ENCODE data around the gene TCP1.

GRCh38 chr6:159828074-159828473 lies 38.7 kb upstream of the TCP1 start:
- TF ChIP-seq POLR2A (IDR thresholded peaks at IDR 0.05; ENCODE audit: low read length) (no peak), GATA1 (IDR thresholded peaks at IDR 0.05; ENCODE audit: low read depth, low read length) (no peak)
